DOHH2 (cell line): ENCODE data around the gene ITPRIPL2.

Source experiments
- H3F3A ChIP-seq: fragments of 200-600 bp; sonication (generic), shearing (Covaris generic); 2 replicates; pipeline ENCODE4 v1.6.0; 2016; ENCODE audit warnings: antibody characterized with exemption, mild to moderate bottlenecking; ENCODE audit not compliant: control insufficient read depth, insufficient read depth
- H3K27ac ChIP-seq: fragments of 200-600 bp; sonication (generic); 2 replicates; pipeline ENCODE4 v1.5.1; 2014; ENCODE audit warnings: low read depth, mild to moderate bottlenecking, low read length, moderate library complexity
- H3K27me3 ChIP-seq: fragments of 200-600 bp; sonication (generic); 2 replicates; pipeline ENCODE4 v1.6.1; 2014; ENCODE audit warnings: mild to moderate bottlenecking, low read length, mixed read lengths; ENCODE audit not compliant: control insufficient read depth
- H3K36me3 ChIP-seq: fragments of 200-600 bp; sonication (generic); 2 replicates; pipeline ENCODE4 v1.6.1; 2014; ENCODE audit warnings: mild to moderate bottlenecking, low read length, moderate library complexity, mixed read lengths; ENCODE audit not compliant: control insufficient read depth
- H3K4me1 ChIP-seq: fragments of 200-600 bp; sonication (generic); 2 replicates; pipeline ENCODE4 v1.6.1; 2014; ENCODE audit warnings: mild to moderate bottlenecking, low read length, mixed read lengths; ENCODE audit not compliant: control insufficient read depth
- H3K4me2 ChIP-seq: fragments of 200-600 bp; sonication (generic); 2 replicates; pipeline ENCODE4 v1.6.0; 2014; ENCODE audit warnings: mild to moderate bottlenecking, low read length, moderate library complexity
- H3K4me3 ChIP-seq: fragments of 200-600 bp; sonication (generic); 2 replicates; pipeline ENCODE4 v1.5.1; 2014; ENCODE audit warnings: mild to moderate bottlenecking, low read length, mixed read lengths
- H3K79me2 ChIP-seq: fragments of 200-600 bp; sonication (generic); 2 replicates; pipeline ENCODE4 v1.6.1; 2014; ENCODE audit warnings: mild to moderate bottlenecking, low read length, mixed read lengths; ENCODE audit not compliant: control insufficient read depth
- H3K9me2 ChIP-seq: fragments of 200-600 bp; sonication (generic); replicated peaks from 2 replicates; pipeline ENCODE4 v1.6.1; 2014; ENCODE audit warnings: mild to moderate bottlenecking, low read length, mixed read lengths; ENCODE audit not compliant: control insufficient read depth
- H3K9me3 ChIP-seq: fragments of 200-600 bp; sonication (generic); 2 replicates; pipeline ENCODE4 v1.6.1; 2014; ENCODE audit warnings: antibody characterized with exemption, low read length, mixed read lengths; ENCODE audit not compliant: control insufficient read depth, insufficient read depth
- H4K20me1 ChIP-seq: fragments of 200-600 bp; sonication (generic); 2 replicates; pipeline ENCODE4 v1.6.0; 2014; ENCODE audit warnings: low read depth, mild to moderate bottlenecking, antibody characterized with exemption, low read length, moderate library complexity; ENCODE audit not compliant: control insufficient read depth, insufficient read depth
- CTCF ChIP-seq: fragments of 200-600 bp; sonication (generic); IDR thresholded peaks from one replicate; pipeline ENCODE4 v1.5.1; 2014; ENCODE audit warnings: antibody characterized with exemption, mild to moderate bottlenecking, low read depth, low read length; ENCODE audit not compliant: poor library complexity, severe bottlenecking
- EZH2phosphoT487 ChIP-seq: fragments of 200-600 bp; sonication (generic); IDR thresholded peaks from 2 replicates; pipeline ENCODE4 v1.6.1; 2017; ENCODE audit warnings: borderline replicate concordance, mild to moderate bottlenecking, antibody characterized with exemption, low read length, moderate library complexity, mixed read lengths

Gene ITPRIPL2

GRCh38 chr16:19145010-19145409, 31.2 kb downstream of the ITPRIPL2 start:
- Histone ChIP-seq H3K4me3 (no peak overlapping the region), H3K36me3 (no peaks in the 10 kb centered on the region), H3K27me3 (peaks cover 14% of the 10 kb centered on the region; the same call in 1 of the 2 replicates), H4K20me1 (no peaks in the 10 kb centered on the region), H3K9me3 (peaks cover 3% of the 10 kb centered on the region; the same call in 1 of the 2 replicates), H3K79me2 (no peaks in the 10 kb centered on the region), H3K4me1 (no peaks in the 10 kb centered on the region), H3K27ac (no peak overlapping the region), H3F3A (no peaks in the 10 kb centered on the region), H3K9me2 (no peaks in the 10 kb centered on the region), H3K4me2 (no peak overlapping the region)
- no peak for TF ChIP-seq EZH2phosphoT487
- no peak for TF ChIP-seq CTCF

GRCh38 chr16:19147126-19147525, 33.4 kb downstream of the ITPRIPL2 start:
- Histone ChIP-seq H3K27ac (no peak overlapping the region), H3K9me2 (no peaks in the 10 kb centered on the region), H3K36me3 (no peaks in the 10 kb centered on the region), H3F3A (no peaks in the 10 kb centered on the region), H4K20me1 (no peaks in the 10 kb centered on the region), H3K4me2 (no peak overlapping the region), H3K4me3 (no peak overlapping the region), H3K27me3 (peaks cover 14% of the 10 kb centered on the region; the same call in 1 of the 2 replicates), H3K79me2 (no peaks in the 10 kb centered on the region), H3K9me3 (peaks cover 3% of the 10 kb centered on the region; the same call in 1 of the 2 replicates), H3K4me1 (no peaks in the 10 kb centered on the region)
- TF ChIP-seq EZH2phosphoT487: no peak
- no peak for TF ChIP-seq CTCF

- H3K4me2 ChIP-seq: no peak overlapping the region
Measured at GRCh38 chr16:19147627-19148026, 33.9 kb downstream of the ITPRIPL2 start.

More at GRCh38 chr16:19147627-19148026, 33.9 kb downstream of the ITPRIPL2 start:
- no peaks in the 10 kb centered on the region for H3F3A ChIP-seq
- no peak for TF ChIP-seq CTCF
- no peak for TF ChIP-seq EZH2phosphoT487
- peaks cover 3% of the 10 kb centered on the region; the same call in 1 of the 2 replicates for H3K9me3 ChIP-seq
- H3K9me2 ChIP-seq: no peaks in the 10 kb centered on the region
- H3K27me3 ChIP-seq: peaks cover 14% of the 10 kb centered on the region; the same call in 1 of the 2 replicates
- H3K4me3 ChIP-seq: no peak overlapping the region
- no peaks in the 10 kb centered on the region for H3K4me1 ChIP-seq
- no peaks in the 10 kb centered on the region for H3K79me2 ChIP-seq
- no peaks in the 10 kb centered on the region for H3K36me3 ChIP-seq
- no peak overlapping the region for H3K27ac ChIP-seq
- H4K20me1 ChIP-seq: no peaks in the 10 kb centered on the region
